ENCODE results near the gene UGGT1. TPM values are rescaled to one million over a fixed set of nuclear protein-coding genes. Genes with fewer than 3 reads are reported as not detected.
"Not testable (repeated sequence)": the region's sequence is repeated elsewhere in the genome, so short reads cannot be mapped to it uniquely, and the experiment has no call there.

The UGGT1 gene
- total RNA-seq, 1 experiment from 2014 or later, result 51.8 TPM

DNA sequence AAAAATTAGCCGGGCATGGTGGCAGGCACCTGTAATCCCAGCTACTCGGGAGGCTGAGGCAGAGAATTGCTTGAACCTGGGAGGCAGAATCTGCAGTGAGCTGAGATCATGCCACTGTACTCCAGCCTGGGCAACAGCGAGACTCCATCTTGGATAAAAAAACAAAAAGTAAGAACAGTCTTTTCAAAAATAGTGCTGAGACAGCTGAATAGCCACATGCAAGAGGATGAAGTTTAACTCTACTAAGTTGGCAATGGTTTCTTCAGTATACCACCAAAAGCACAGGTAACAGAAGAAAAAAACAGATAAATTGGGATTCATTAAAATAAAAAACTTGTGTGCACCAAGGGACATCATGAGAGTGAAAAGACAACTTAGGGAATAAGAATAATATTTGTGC is 115.2 kb downstream of the UGGT1 start:
- intact Hi-C loops (cut with micrococcal nuclease), result no loop called here
- no peak for DNase-seq (ENCODE audit: low read depth, low spot score)
- H3K9ac ChIP-seq (ENCODE audit: low read length), result no peak overlapping the region
- no peak overlapping the region for H2AFZ ChIP-seq (ENCODE audit: low read depth, low read length, poor library complexity, severe bottlenecking)
- no peak for TF ChIP-seq ZFX (IDR thresholded peaks at IDR 0.05)
- no TSS peak for BruUV-seq (replicated peaks)
- CTCF ChIA-PET, result no interaction called here
- RAD21 ChIA-PET (ENCODE audit: low non-redundant PET in 1 of 2, low total read pairs in 2 of 2, uncharacterized antibody in 2 of 2, unreplicated experiment in 2 of 2), result no interaction called here
- H3K9me3 ChIP-seq (ENCODE audit: control insufficient read depth in 1 of 2, insufficient read depth in 1 of 2, low read depth in 1 of 2, low read length in 2 of 2), result no peaks in the 10 kb centered on the region; a peak in 2 of 4 replicates
- no peak overlapping the region for H3K27ac ChIP-seq (ENCODE audit: low read depth, low read length)
- no peak overlapping the region for H3K4me2 ChIP-seq (ENCODE audit: low read length)
- POLR2A ChIA-PET, result no interaction called here
- H3K9me2 ChIP-seq (ENCODE audit: insufficient read depth), result no peaks in the 10 kb centered on the region
- H3K79me2 ChIP-seq (ENCODE audit: insufficient read depth, low read length), result no peaks in the 10 kb centered on the region
- ATAC-seq, result no peak
- no peak overlapping the region for H3K4me3 ChIP-seq (replicated peaks in 1 of 2; ENCODE audit: low read depth in 1 of 2, low read length in 2 of 2)
- H3K4me1 ChIP-seq (ENCODE audit: control insufficient read depth in 1 of 2, insufficient read depth in 2 of 2, low read length in 2 of 2), result no peaks in the 10 kb centered on the region
- H3K36me3 ChIP-seq (ENCODE audit: control insufficient read depth in 1 of 2, insufficient read depth in 2 of 2, low read length in 2 of 2), result no peaks in the 10 kb centered on the region
- H4K20me1 ChIP-seq (ENCODE audit: insufficient read depth), result no peaks in the 10 kb centered on the region
- no peaks in the 10 kb centered on the region for H3K27me3 ChIP-seq (ENCODE audit: insufficient read depth, low read length)

DNA sequence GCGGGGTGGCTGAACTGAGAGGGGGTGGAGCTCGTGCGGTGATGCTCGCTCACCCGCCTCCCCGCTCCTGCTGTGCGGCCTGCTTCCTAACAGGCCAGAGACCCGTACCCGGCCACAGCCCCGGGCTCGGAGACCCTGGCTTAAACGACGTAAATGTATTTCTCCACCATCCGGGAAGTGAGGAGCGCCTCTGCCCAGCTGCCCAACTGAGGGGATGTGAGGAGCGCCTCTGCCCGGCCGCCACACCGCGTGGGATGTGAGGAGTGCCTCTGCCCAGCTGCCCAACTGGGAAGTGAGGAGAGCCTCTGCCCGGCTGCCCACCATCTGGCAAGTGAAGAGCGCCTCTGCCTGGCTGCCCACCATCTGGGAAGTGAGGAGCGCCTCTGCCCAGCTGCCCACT is 117.0 kb downstream of the UGGT1 start:
- no TSS peak for BruUV-seq (replicated peaks)
- Histone ChIP-seq H3K9me3 (ENCODE audit: control insufficient read depth in 1 of 2, insufficient read depth in 1 of 2, low read depth in 1 of 2, low read length in 2 of 2) (no peaks in the 10 kb centered on the region; a peak in 2 of 4 replicates), H3K79me2 (ENCODE audit: insufficient read depth, low read length) (no peaks in the 10 kb centered on the region), H3K4me2 (ENCODE audit: low read length) (no peak overlapping the region), H3K4me1 (ENCODE audit: control insufficient read depth in 1 of 2, insufficient read depth in 2 of 2, low read length in 2 of 2) (no peaks in the 10 kb centered on the region), H3K36me3 (ENCODE audit: control insufficient read depth in 1 of 2, insufficient read depth in 2 of 2, low read length in 2 of 2) (no peaks in the 10 kb centered on the region), H4K20me1 (ENCODE audit: insufficient read depth) (no peaks in the 10 kb centered on the region), H3K27ac (ENCODE audit: low read depth, low read length) (no peak overlapping the region), H3K9me2 (ENCODE audit: insufficient read depth) (no peaks in the 10 kb centered on the region), H3K9ac (ENCODE audit: low read length) (no peak overlapping the region), H3K27me3 (ENCODE audit: insufficient read depth, low read length) (no peaks in the 10 kb centered on the region), H3K4me3 (replicated peaks in 1 of 2; ENCODE audit: low read depth in 1 of 2, low read length in 2 of 2) (no peak overlapping the region), H2AFZ (ENCODE audit: low read depth, low read length, poor library complexity, severe bottlenecking) (no peak overlapping the region)
- ChIA-PET POLR2A (no interaction called here), RAD21 (ENCODE audit: low non-redundant PET in 1 of 2, low total read pairs in 2 of 2, uncharacterized antibody in 2 of 2, unreplicated experiment in 2 of 2) (no interaction called here), CTCF (no interaction called here)
- ATAC-seq (no peak), DNase-seq (ENCODE audit: low read depth, low spot score) (no peak)
- TF ChIP-seq ELF1 (IDR thresholded peaks at IDR 0.05; ENCODE audit: borderline replicate concordance, low read depth) (no peak), EGR1 (IDR thresholded peaks at IDR 0.05; ENCODE audit: low read depth) (no peak), YY1 (IDR thresholded peaks at IDR 0.05; ENCODE audit: extremely low read depth, insufficient replicate concordance, low read depth, low read length) (no peak), RAD21 (IDR thresholded peaks at IDR 0.05; ENCODE audit: low read depth) (no peak), SIN3A (IDR thresholded peaks at IDR 0.05; ENCODE audit: low read depth) (no peak), ZFX (IDR thresholded peaks at IDR 0.05) (no peak), SP1 (IDR thresholded peaks at IDR 0.05; ENCODE audit: low read depth) (no peak), POLR2A (IDR thresholded peaks at IDR 0.05; ENCODE audit: borderline replicate concordance, extremely low read depth, insufficient read depth, insufficient read length) (no peak)
- intact Hi-C loops (cut with micrococcal nuclease), result no loop called here

DNA sequence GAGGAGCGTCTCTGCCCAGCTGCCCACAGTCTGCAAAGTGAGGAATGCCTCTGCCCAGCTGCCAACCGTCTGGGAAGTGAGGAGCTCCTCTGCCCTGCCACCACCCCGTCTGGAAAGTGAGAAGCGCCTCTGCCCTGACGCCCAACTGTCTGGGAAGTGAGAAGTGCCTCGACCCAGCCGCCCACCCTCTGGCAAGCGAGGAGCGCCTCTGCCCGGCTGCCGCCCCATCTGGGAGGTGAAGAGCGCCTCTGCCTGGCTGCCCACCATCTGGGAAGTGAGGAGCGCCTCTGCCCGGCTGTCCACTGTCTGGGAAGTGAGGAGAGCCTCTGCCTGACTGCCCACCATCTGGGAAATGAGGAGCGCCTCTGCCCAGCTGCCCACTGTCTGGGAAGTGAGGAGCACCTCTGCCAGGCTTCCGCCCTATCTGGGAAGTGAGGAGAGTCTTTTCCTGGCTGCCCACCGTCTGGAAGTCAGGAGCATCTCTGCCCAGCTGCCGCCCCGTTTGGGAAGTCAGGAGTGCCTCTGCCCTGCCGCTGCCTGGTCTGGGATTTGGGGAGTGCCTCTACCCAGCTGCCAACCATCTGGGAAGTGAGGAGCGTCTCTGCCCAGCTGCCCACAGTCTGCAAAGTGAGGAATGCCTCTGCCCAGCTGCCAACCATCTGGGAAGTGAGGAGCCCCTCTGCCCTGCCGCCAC is 117.8 kb downstream of the UGGT1 start:
- H3K79me2 ChIP-seq (ENCODE audit: insufficient read depth, low read length); ATAC-seq; H2AFZ ChIP-seq (ENCODE audit: low read depth, low read length, poor library complexity, severe bottlenecking); H3K27ac ChIP-seq (ENCODE audit: low read depth, low read length); H3K4me3 ChIP-seq (replicated peaks in 1 of 2; ENCODE audit: low read depth in 1 of 2, low read length in 2 of 2); H3K4me2 ChIP-seq (ENCODE audit: low read length); H3K9me3 ChIP-seq (ENCODE audit: control insufficient read depth in 1 of 2, insufficient read depth in 1 of 2, low read depth in 1 of 2, low read length in 2 of 2); H3K27me3 ChIP-seq (ENCODE audit: insufficient read depth, low read length); H4K20me1 ChIP-seq (ENCODE audit: insufficient read depth); CTCF ChIA-PET; H3K9ac ChIP-seq (ENCODE audit: low read length); BruUV-seq (replicated peaks); intact Hi-C loops (cut with micrococcal nuclease); RAD21 ChIA-PET (ENCODE audit: low non-redundant PET in 1 of 2, low total read pairs in 2 of 2, uncharacterized antibody in 2 of 2, unreplicated experiment in 2 of 2); H3K36me3 ChIP-seq (ENCODE audit: control insufficient read depth in 1 of 2, insufficient read depth in 2 of 2, low read length in 2 of 2); POLR2A ChIA-PET; H3K9me2 ChIP-seq (ENCODE audit: insufficient read depth); H3K4me1 ChIP-seq (ENCODE audit: control insufficient read depth in 1 of 2, insufficient read depth in 2 of 2, low read length in 2 of 2); DNase-seq (ENCODE audit: low read depth, low spot score): not testable (repeated sequence)

Measured in HCT116 (cell line).